OCI-LY3 (cell line): Measurements from ENCODE around the gene FAM24A.

ENCODE experiments used
- H2AFZ ChIP-seq: fragments of 200-600, 300-600 bp; shearing (Covaris generic); 2 replicates; pipeline ENCODE4 v1.6.0; 2014; ENCODE audit warnings: antibody characterized with exemption, low read depth, low read length
- H3K27ac ChIP-seq: fragments of 200-600, 300-600 bp; sonication (generic); 2 replicates; pipeline ENCODE4 v1.5.1; 2014; ENCODE audit warnings: mild to moderate bottlenecking, low read length, moderate library complexity, mixed read lengths
- H3K27me3 ChIP-seq: fragments of 200-600, 300-600 bp; sonication (generic); 2 replicates; pipeline ENCODE4 v1.6.1; 2014; ENCODE audit warnings: low read depth, low read length, mixed read lengths
- H3K36me3 ChIP-seq: fragments of 200-600, 300-600 bp; sonication (generic); replicated peaks from 2 replicates; pipeline ENCODE3; 2014; ENCODE audit warnings: low read depth, low read length, mixed read lengths
- H3K4me1 ChIP-seq: fragments of 300-600, 200-600 bp; sonication (generic); 2 replicates; pipeline ENCODE4 v1.6.1; 2014; ENCODE audit warnings: low read length, mixed read lengths
- H3K4me2 ChIP-seq: fragments of 200-600, 300-600 bp; sonication (generic); 2 replicates; pipeline ENCODE4 v1.6.1; 2014; ENCODE audit warnings: low read length, mixed read lengths
- H3K4me3 ChIP-seq: fragments of 300-600, 200-600 bp; sonication (generic); 2 replicates; pipeline ENCODE4 v1.5.1; 2014; ENCODE audit warnings: antibody characterized with exemption, mild to moderate bottlenecking, low read length, moderate library complexity
- H3K79me2 ChIP-seq: fragments of 300-600, 200-600 bp; shearing (Covaris generic); 2 replicates; pipeline ENCODE4 v1.6.1; 2014; ENCODE audit warnings: mild to moderate bottlenecking, low read length, mixed read lengths
- H3K9ac ChIP-seq: fragments of 300-600, 200-600 bp; shearing (Covaris generic); 2 replicates; pipeline ENCODE4 v1.6.0; 2014; ENCODE audit warnings: mild to moderate bottlenecking, low read length, moderate library complexity
- H3K9me3 ChIP-seq: fragments of 200-600, 300-600 bp; shearing (Covaris generic); 2 replicates; pipeline ENCODE4 v1.6.1; 2014; ENCODE audit warnings: low read length, mixed read lengths; ENCODE audit not compliant: insufficient read depth
- H4K20me1 ChIP-seq: fragments of 200-600, 300-600 bp; sonication (generic); 2 replicates; pipeline ENCODE4 v1.6.1; 2016; ENCODE audit warnings: low read length, mixed read lengths; ENCODE audit not compliant: insufficient read depth
- EZH2phosphoT487 ChIP-seq: fragments of 200-600 bp; shearing (Covaris generic); IDR thresholded peaks from 2 replicates; pipeline ENCODE4 v1.6.1; 2018; ENCODE audit warnings: antibody characterized with exemption, mixed run types, low read depth
- TF ChIP-seq, protein P1 (sequence below): fragments of 200-600, 300-600 bp; sonication (generic); IDR thresholded peaks from 2 replicates; pipeline ENCODE4 v1.5.1; 2014; ENCODE audit warnings: antibody characterized with exemption, low read length, low read depth

Gene FAM24A, protein sequence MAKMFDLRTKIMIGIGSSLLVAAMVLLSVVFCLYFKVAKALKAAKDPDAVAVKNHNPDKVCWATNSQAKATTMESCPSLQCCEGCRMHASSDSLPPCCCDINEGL

DNA sequence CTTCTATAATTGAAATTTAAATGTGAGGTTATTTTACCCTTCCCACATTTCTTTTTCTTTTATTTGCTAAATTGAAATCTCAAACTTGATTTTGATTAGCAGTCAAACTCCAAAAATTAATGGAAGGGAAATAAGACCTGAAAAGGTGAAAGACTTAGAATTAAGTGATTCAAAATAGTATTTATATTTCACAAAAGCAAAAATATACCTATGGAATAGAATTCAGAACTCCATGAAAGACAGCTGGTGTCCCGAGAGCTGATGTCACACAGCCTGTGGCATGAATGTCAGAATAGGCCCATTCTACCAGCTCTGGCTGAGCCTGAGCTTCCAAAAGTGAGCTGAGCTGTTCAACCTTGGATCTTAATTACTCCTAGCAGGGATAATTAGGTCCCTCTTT lies at the start of gene FAM24A:
Gene FAM24A, plus strand, starts transcription at position 301 of the 400 bp plus-strand sequence. CDS start 1,025 bp downstream, outside the sequence.
- no peaks in the 10 kb centered on the region for H3K9me3 ChIP-seq
- TF ChIP-seq, protein P1, sequence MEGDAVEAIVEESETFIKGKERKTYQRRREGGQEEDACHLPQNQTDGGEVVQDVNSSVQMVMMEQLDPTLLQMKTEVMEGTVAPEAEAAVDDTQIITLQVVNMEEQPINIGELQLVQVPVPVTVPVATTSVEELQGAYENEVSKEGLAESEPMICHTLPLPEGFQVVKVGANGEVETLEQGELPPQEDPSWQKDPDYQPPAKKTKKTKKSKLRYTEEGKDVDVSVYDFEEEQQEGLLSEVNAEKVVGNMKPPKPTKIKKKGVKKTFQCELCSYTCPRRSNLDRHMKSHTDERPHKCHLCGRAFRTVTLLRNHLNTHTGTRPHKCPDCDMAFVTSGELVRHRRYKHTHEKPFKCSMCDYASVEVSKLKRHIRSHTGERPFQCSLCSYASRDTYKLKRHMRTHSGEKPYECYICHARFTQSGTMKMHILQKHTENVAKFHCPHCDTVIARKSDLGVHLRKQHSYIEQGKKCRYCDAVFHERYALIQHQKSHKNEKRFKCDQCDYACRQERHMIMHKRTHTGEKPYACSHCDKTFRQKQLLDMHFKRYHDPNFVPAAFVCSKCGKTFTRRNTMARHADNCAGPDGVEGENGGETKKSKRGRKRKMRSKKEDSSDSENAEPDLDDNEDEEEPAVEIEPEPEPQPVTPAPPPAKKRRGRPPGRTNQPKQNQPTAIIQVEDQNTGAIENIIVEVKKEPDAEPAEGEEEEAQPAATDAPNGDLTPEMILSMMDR, result no peak
- TF ChIP-seq EZH2phosphoT487, result no peak
- H3K9ac ChIP-seq, result no peak within 1 kb of the TSS
- no peaks in the 10 kb centered on the region for H3K79me2 ChIP-seq
- no peaks in the 10 kb centered on the region for H3K27me3 ChIP-seq
- no peaks in the 10 kb centered on the region for H3K36me3 ChIP-seq
- H3K4me1 ChIP-seq, result no peaks in the 10 kb centered on the region
- no peak within 1 kb of the TSS for H3K27ac ChIP-seq
- H3K4me2 ChIP-seq, result no peak within 1 kb of the TSS
- no peaks in the 10 kb centered on the region for H4K20me1 ChIP-seq
- H2AFZ ChIP-seq, result no peak within 1 kb of the TSS
- no peak within 1 kb of the TSS for H3K4me3 ChIP-seq

DNA sequence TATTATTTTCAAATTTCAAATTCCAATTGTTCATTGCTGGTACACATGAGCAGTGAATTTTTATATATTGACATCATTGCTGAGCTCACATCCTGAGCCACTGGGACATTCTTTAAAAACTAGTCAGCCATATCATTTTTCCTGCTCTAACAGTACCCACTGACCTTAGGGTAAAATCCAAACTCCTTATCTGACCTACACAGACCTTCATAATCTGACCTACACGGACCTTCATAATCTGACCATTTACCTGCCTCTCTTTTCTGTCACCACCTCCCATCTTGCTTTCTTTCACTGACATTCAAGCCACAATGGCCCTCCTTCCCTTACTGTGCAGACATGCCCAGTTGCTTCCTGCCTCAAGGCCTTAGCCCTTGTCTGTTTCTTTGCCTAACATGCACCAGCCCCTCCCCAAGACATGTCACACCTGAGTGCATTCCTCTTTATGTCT lies 48.7 kb upstream of the FAM24A start:
- Histone ChIP-seq H3K79me2 (peaks cover 92% of the 10 kb centered on the region), H3K27ac (no peak overlapping the region)

DNA sequence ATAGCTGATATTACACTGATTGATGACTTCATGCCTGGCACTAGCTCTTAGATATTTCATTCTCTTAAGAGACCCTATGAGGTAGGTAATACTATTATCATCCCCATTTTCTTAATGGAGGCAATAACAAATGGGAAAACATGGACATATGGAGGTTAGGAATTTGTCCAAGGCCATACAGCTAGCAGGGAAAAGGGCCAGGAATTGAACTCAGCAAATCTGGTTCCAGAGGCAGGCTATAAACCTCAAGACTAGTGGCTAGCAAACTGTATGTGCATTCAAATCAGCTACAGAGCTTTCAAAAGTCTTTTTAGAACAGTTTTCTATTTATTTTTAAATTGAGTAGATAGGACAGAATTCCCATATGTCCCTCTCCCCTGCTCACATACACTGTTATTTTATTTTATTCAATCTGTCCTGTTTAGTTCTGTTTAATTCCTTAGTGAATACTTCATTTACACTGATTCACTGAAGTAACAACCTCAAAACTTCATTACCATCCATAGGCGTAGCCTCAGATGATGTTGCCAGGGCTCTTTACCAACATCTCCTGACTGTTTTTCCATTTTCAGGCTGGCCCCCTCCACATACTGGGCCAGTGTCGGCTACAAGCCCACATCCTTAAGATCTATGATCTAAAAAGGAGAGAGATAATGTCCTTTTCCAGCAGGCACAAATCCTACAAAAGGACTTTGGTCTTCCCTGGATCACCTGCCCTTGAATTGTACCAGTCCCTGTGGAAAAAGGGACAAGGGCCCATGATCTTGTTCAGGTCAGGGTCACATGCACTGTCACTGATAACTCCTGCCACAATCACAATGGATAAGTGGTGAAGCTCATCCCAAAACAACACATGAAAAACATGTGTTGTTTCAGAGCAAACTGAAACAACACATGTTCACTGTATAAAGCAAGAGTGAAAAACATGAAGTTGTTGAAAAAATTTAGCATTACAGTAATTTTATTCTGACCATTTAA lies 46.9 kb upstream of the FAM24A start:
- Histone ChIP-seq H4K20me1 (peaks cover 44% of the 10 kb centered on the region), H2AFZ (no peak overlapping the region), H3K27me3 (no peaks in the 10 kb centered on the region), H3K27ac (no peak overlapping the region), H3K36me3 (peaks cover 8% of the 10 kb centered on the region), H3K79me2 (peaks cover 88% of the 10 kb centered on the region), H3K4me2 (no peak overlapping the region), H3K4me3 (no peak overlapping the region), H3K4me1 (no peaks in the 10 kb centered on the region), H3K9me3 (no peaks in the 10 kb centered on the region), H3K9ac (no peak overlapping the region)
- TF ChIP-seq EZH2phosphoT487, result no peak
- TF ChIP-seq, protein P1, result no peak

More for the DNA sequence above, 48.7 kb upstream of the FAM24A start:
- no peak overlapping the region for H3K9ac ChIP-seq
- TF ChIP-seq EZH2phosphoT487, result no peak
- TF ChIP-seq, protein P1, result no peak
- peaks cover 9% of the 10 kb centered on the region for H3K36me3 ChIP-seq
- H3K27me3 ChIP-seq, result no peaks in the 10 kb centered on the region
- no peak overlapping the region for H3K4me3 ChIP-seq
- no peaks in the 10 kb centered on the region for H3K4me1 ChIP-seq
- H3K4me2 ChIP-seq, result no peak overlapping the region
- H3K9me3 ChIP-seq, result no peaks in the 10 kb centered on the region
- H4K20me1 ChIP-seq, result peaks cover 41% of the 10 kb centered on the region
- H2AFZ ChIP-seq, result no peak overlapping the region

DNA sequence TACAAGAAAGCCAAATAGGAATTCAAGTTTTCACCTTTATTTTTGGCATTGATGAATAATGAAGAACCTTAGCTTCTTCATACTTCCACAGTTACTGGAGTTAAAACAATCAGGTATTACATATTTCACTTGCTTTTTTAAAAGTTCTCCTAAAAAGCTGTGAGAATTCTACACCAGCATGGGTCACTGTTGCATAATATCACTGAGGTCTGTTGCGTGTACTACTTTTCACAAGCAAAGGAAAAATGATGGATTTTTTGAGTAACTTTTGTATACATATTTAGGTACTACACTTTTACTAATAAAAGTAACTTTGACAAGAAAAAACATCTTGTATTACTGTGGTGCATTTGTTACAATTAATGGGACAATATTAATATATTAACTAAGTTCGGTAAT lies 46.2 kb upstream of the FAM24A start:
- H3K36me3 ChIP-seq, result peaks cover 2% of the 10 kb centered on the region
- no peaks in the 10 kb centered on the region for H3K4me1 ChIP-seq
- no peak overlapping the region for H3K27ac ChIP-seq
- H2AFZ ChIP-seq, result no peak overlapping the region
- no peak overlapping the region for H3K9ac ChIP-seq
- H3K4me2 ChIP-seq, result no peak overlapping the region
- H3K4me3 ChIP-seq, result no peak overlapping the region
- no peaks in the 10 kb centered on the region for H3K27me3 ChIP-seq
- peaks cover 81% of the 10 kb centered on the region for H3K79me2 ChIP-seq
- TF ChIP-seq, protein P1, result no peak
- no peak for TF ChIP-seq EZH2phosphoT487
- H3K9me3 ChIP-seq, result no peaks in the 10 kb centered on the region
- peaks cover 39% of the 10 kb centered on the region for H4K20me1 ChIP-seq
